Chondrocyte (in vitro differentiated cells): ENCODE results near the gene SCD5. TPM values are rescaled to one million over a fixed set of nuclear protein-coding genes. Genes with fewer than 3 reads are reported as not detected.

ENCODE experiments used
- DNase-seq: peaks from one replicate; pipeline ENCODE4 v3.0.0; 2021; ENCODE audit warnings: mixed read lengths, low spot score
- H3K27ac Mint-ChIP-seq: one replicate; pipeline ENCODE4 v1.8.0; 2021; ENCODE audit warnings: mild to moderate bottlenecking, moderate library complexity, mixed read lengths; ENCODE audit not compliant: unreplicated experiment
- H3K27me3 Mint-ChIP-seq: 2 replicates; pipeline ENCODE4 v1.8.0; 2021; ENCODE audit warnings: low read depth, mixed read lengths
- H3K36me3 Mint-ChIP-seq: 2 replicates; pipeline ENCODE4 v1.8.0; 2021; ENCODE audit warnings: low read depth, mixed read lengths
- H3K4me1 Mint-ChIP-seq: 2 replicates; pipeline ENCODE4 v1.8.0; 2021; ENCODE audit warnings: low read depth, mild to moderate bottlenecking, mixed read lengths
- H3K4me3 Mint-ChIP-seq: one replicate; pipeline ENCODE4 v1.8.0; 2021; ENCODE audit warnings: mild to moderate bottlenecking, moderate library complexity, mixed read lengths; ENCODE audit not compliant: unreplicated experiment
- H3K9me3 Mint-ChIP-seq: 2 replicates; pipeline ENCODE4 v1.8.0; 2021; ENCODE audit warnings: low read depth, mixed read lengths
- CTCF ChIP-seq: fragments of 200-600 bp; sonication (generic); IDR thresholded peaks from 2 replicates; pipeline ENCODE4 v1.5.0; 2021; ENCODE audit warnings: antibody characterized with exemption, mild to moderate bottlenecking, moderate library complexity
- total RNA-seq: library from RNA; stranded (reverse); gene quantifications from 3 replicates; pipeline ENCODE4 v1.2.1, GENCODE V29; 2021

SCD5 gene
- total RNA-seq, 1 donor from 2014 or later: 22.6 TPM

- TF ChIP-seq CTCF: no peak
- Mint-ChIP-seq H3K36me3 (peaks cover 2% of the 10 kb centered on the region), H3K27ac (no peak overlapping the region), H3K4me1 (peaks cover 49% of the 10 kb centered on the region), H3K4me3 (no peak overlapping the region), H3K27me3 (no peaks in the 10 kb centered on the region), H3K9me3 (no peaks in the 10 kb centered on the region)
- DNase-seq: no peak
Measured at GRCh38 chr4:82787342-82787741, 11.3 kb downstream of the SCD5 start.

GRCh38 chr4:82786828-82787227 lies 11.8 kb downstream of the SCD5 start:
- Mint-ChIP-seq H3K27ac (no peak overlapping the region), H3K4me3 (no peak overlapping the region), H3K36me3 (peaks cover 2% of the 10 kb centered on the region), H3K9me3 (no peaks in the 10 kb centered on the region), H3K4me1 (peaks cover 53% of the 10 kb centered on the region), H3K27me3 (no peaks in the 10 kb centered on the region)
- TF ChIP-seq CTCF: no peak
- no peak for DNase-seq

- Mint-ChIP-seq H3K36me3 (peaks cover 2% of the 10 kb centered on the region), H3K27me3 (no peaks in the 10 kb centered on the region), H3K4me3 (no peak overlapping the region), H3K9me3 (no peaks in the 10 kb centered on the region), H3K27ac (peak overlapping the region; percentile 87), H3K4me1 (peaks cover 63% of the 10 kb centered on the region)
- no peak for DNase-seq
- no peak for TF ChIP-seq CTCF
Measured at GRCh38 chr4:82785611-82786400, 12.8 kb downstream of the SCD5 start.

GRCh38 chr4:82784681-82785610 lies 13.7 kb downstream of the SCD5 start:
- Mint-ChIP-seq H3K4me3 (peak overlapping the region; percentile 48), H3K36me3 (peaks cover 2% of the 10 kb centered on the region), H3K4me1 (peaks cover 72% of the 10 kb centered on the region), H3K27me3 (no peaks in the 10 kb centered on the region), H3K9me3 (no peaks in the 10 kb centered on the region), H3K27ac (peak overlapping the region; percentile 87)
- TF ChIP-seq CTCF: no peak
- DNase-seq: no peak

GRCh38 chr4:82782626-82783345 lies 15.8 kb downstream of the SCD5 start:
- H3K27me3 Mint-ChIP-seq: no peaks in the 10 kb centered on the region
- H3K4me3 Mint-ChIP-seq: no peak overlapping the region
- no peak overlapping the region for H3K27ac Mint-ChIP-seq
- peaks cover 2% of the 10 kb centered on the region for H3K36me3 Mint-ChIP-seq
- TF ChIP-seq CTCF: no peak
- no peak for DNase-seq
- H3K9me3 Mint-ChIP-seq: no peaks in the 10 kb centered on the region
- peaks cover 65% of the 10 kb centered on the region for H3K4me1 Mint-ChIP-seq
